Glutamatergic neuron (in vitro differentiated cells): ENCODE measurements around the gene EBNA1BP2. TPM values are rescaled to one million over a fixed set of nuclear protein-coding genes. Genes with fewer than 3 reads are reported as not detected.

Experiments
- DNase-seq: peaks from one replicate; pipeline ENCODE4 v3.0.0; 2022
- H3K27ac Mint-ChIP-seq: one replicate; pipeline ENCODE4 v1.8.0; 2020; ENCODE audit warnings: mild to moderate bottlenecking, mixed read lengths, inconsistent platforms; ENCODE audit not compliant: unreplicated experiment
- H3K27me3 Mint-ChIP-seq: one replicate; pipeline ENCODE4 v1.8.0; 2020; ENCODE audit warnings: mild to moderate bottlenecking, moderate library complexity, mixed read lengths, inconsistent platforms; ENCODE audit not compliant: unreplicated experiment
- H3K36me3 Mint-ChIP-seq: one replicate; pipeline ENCODE4 v1.8.0; 2020; ENCODE audit warnings: mild to moderate bottlenecking, mixed read lengths, inconsistent platforms; ENCODE audit not compliant: unreplicated experiment
- H3K4me1 Mint-ChIP-seq: one replicate; pipeline ENCODE4 v1.8.0; 2020; ENCODE audit warnings: mild to moderate bottlenecking, low read depth, mixed read lengths, inconsistent platforms; ENCODE audit not compliant: unreplicated experiment
- H3K4me3 Mint-ChIP-seq: one replicate; pipeline ENCODE4 v1.8.0; 2020; ENCODE audit warnings: mild to moderate bottlenecking, mixed read lengths, inconsistent platforms; ENCODE audit not compliant: unreplicated experiment
- H3K9me3 Mint-ChIP-seq: one replicate; pipeline ENCODE4 v1.8.0; 2020; ENCODE audit warnings: mild to moderate bottlenecking, moderate library complexity, mixed read lengths, inconsistent platforms; ENCODE audit not compliant: unreplicated experiment
- CTCF ChIP-seq: fragments of 200-600 bp; sonication (generic); IDR thresholded peaks from one replicate; pipeline ENCODE4 v1.5.0; 2021; ENCODE audit not compliant: partially characterized antibody, unreplicated experiment
- total RNA-seq: library from RNA; stranded (reverse); fragmentation: NEBNext Ultra II Directional; extraction: Animal tissue kit (Norgen Biotek cat#: 25700); gene quantifications from one replicate; pipeline ENCODE4 v1.2.1, GENCODE V29; 2021; ENCODE audit not compliant: unreplicated experiment

Gene EBNA1BP2
- total RNA-seq, 1 donor from 2014 or later = 31.3 TPM

DNA sequence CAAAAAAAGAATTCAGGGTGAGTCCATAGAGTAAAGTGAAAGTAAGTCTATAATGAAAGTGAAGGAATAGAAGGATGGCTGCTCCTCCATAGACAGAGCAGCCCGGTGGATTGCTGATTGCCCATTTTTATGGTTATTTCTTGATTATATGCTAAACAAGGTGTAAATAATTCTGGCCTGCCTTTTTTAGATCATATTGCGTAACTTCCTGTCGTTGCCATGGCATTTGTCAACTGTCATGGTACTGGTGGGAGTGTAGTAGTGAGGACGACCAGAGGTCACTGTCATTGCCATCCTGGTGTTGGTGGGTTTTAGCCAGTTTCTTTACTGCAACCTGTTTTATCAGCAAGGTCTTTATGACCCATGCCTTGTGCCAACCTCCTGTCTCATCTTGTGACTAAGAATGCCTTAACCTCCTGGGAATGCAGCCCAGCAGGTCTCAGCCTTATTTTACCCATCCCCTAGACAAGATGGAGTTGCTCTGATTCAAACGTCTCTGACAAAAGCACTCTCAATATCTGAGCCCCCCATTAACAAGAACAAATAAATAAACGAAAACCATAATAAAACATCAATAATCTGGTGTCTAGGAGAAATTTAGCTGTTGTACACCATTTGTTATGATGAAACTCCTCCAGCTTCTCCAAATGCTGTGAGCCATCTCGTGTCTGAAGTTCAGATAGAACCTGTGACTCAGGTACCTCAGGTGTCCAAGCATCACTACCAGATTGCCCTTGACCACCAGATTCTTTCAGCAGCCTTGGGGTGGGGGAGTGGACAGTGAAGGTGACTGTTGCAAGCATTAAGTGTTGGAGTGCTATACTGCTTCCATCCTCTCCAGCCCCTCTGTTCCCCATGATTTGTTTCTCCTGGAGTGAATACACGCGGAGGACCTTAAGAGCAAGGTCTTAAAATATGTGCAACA lies 36.0 kb downstream of the EBNA1BP2 start:
- Mint-ChIP-seq H3K9me3 (peaks cover 3% of the 10 kb centered on the region), H3K4me1 (no peaks in the 10 kb centered on the region), H3K36me3 (no peaks in the 10 kb centered on the region), H3K27me3 (no peaks in the 10 kb centered on the region), H3K27ac (no peak overlapping the region), H3K4me3 (no peak overlapping the region)
- DNase-seq = no peak
- no peak for TF ChIP-seq CTCF

- H3K4me3 Mint-ChIP-seq = no peak overlapping the region
- no peaks in the 10 kb centered on the region for H3K36me3 Mint-ChIP-seq
- TF ChIP-seq CTCF = no peak
- no peak overlapping the region for H3K27ac Mint-ChIP-seq
- DNase-seq = no peak
- H3K4me1 Mint-ChIP-seq = peaks cover 2% of the 10 kb centered on the region
- H3K9me3 Mint-ChIP-seq = peaks cover 3% of the 10 kb centered on the region
- H3K27me3 Mint-ChIP-seq = peaks cover 2% of the 10 kb centered on the region
Observed at GRCh38 chr1:43134640-43135039, 37.5 kb downstream of the EBNA1BP2 start.

GRCh38 chr1:43134068-43134467 lies 38.0 kb downstream of the EBNA1BP2 start:
- H3K36me3 Mint-ChIP-seq = no peaks in the 10 kb centered on the region
- peaks cover 3% of the 10 kb centered on the region for H3K9me3 Mint-ChIP-seq
- no peak for DNase-seq
- peaks cover 2% of the 10 kb centered on the region for H3K27me3 Mint-ChIP-seq
- TF ChIP-seq CTCF = no peak
- H3K27ac Mint-ChIP-seq = no peak overlapping the region
- H3K4me3 Mint-ChIP-seq = no peak overlapping the region
- H3K4me1 Mint-ChIP-seq = peaks cover 2% of the 10 kb centered on the region

DNA sequence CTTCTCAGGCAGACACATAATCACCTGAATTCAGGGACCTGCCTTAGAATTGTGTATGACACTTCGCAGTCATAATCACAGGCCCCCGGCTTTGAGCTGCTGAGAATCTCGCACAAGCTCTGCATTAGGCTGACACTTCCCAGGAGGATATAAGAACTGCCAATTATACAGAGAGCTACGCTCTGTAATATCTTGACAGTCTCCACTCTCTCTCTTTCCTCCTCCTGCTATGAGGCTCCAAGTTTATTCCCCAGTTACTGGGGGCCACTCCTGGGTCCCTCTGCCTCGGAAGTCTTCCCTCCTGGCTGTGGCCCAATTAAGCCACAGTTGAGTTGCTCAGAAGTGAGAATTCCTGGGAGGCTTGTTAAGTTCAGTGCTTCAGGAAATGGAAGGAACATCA lies 42.7 kb downstream of the EBNA1BP2 start:
- DNase-seq = no peak

More for the DNA sequence above, 42.7 kb downstream of the EBNA1BP2 start:
- no peak overlapping the region for H3K4me3 Mint-ChIP-seq
- H3K9me3 Mint-ChIP-seq = peaks cover 3% of the 10 kb centered on the region
- H3K27me3 Mint-ChIP-seq = peaks cover 2% of the 10 kb centered on the region
- no peak overlapping the region for H3K27ac Mint-ChIP-seq
- H3K4me1 Mint-ChIP-seq = peaks cover 2% of the 10 kb centered on the region
- peaks cover 3% of the 10 kb centered on the region for H3K36me3 Mint-ChIP-seq
- TF ChIP-seq CTCF = no peak
